NK-92 (cell line): ENCODE measurements around the gene NFKB2.

Experiments used
- DNase-seq: peaks from one replicate; lab custom pipeline; 2025; ENCODE audit not compliant: unreplicated experiment; lab: John Stamatoyannopoulos, UW

Gene NFKB2

DNA sequence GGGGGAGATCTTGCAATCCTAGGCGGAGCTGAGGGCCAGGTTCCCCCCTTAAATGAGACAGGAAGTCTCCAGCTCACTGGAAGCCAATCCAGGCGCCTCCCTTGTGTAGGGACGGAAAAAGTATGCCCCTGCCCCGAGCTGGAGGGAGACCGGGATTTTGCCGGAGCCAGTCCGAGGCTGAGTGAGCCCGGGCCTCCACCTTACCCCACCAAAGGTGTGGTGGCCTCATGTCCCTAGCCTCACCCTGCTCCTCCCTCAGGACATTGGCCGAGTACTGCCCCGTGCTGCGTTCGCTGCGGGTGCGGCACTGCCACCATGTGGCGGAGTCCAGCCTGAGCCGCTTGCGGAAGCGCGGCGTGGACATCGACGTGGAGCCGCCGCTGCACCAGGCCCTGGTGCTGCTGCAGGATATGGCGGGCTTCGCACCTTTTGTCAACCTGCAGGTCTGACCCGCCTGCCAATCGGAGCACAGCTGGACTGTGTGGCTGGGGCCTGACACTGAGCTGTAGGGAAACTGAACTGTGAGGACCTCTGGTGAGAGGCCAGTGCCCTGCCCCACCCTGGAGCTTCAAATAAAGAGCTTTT is 27.1 kb downstream of the NFKB2 start:
- no peak for DNase-seq

DNA sequence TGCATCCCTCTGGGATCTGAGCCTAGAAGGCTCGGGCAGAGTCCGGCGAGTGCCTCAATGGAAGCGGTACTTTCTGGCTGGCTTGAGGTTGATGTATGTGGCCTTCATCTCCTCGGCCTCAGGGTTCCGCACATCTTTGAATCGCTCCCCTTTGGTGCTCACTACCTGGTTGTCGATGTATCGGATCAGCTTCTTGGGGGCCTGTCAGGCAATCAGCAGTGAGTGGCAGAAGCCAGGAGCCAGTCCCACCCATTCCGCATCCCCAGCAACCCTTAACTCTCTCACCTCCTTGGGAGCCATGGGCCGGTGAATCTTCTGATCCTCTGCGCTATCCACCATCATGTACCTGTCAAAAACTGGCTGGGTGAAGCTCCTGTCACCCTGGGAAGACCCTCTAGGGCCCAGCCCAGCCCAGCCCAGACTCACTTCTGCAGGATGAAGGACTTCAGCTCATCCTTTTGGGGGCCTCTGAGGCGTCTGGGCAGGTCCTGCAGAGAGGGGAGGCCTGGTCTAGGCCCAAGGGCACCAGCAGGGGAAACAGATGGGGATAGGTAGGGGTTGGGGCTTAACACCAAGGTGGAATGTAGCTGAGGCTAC is 28.0 kb downstream of the NFKB2 start:
- no peak for DNase-seq

DNA sequence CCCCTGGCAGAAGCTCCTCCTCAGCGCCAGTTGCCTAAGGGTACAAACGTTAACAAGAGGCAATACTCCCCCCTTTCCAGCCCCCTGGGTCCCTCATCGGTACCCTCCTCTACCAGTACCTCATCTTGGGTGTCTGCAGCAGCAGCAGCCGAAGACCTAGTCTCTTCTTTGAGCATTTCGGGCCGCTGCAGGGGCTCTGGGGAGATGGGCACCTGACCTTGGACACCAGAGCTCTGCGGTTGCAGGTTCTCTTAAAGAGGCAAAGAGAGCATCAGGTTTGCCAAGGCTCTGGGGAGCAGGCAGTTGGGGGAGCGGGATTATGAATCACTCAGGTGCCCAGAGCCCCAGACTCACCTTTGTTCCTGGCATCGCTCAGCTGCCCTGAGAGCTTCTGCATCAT is 28.6 kb downstream of the NFKB2 start:
- DNase-seq = no peak

DNA sequence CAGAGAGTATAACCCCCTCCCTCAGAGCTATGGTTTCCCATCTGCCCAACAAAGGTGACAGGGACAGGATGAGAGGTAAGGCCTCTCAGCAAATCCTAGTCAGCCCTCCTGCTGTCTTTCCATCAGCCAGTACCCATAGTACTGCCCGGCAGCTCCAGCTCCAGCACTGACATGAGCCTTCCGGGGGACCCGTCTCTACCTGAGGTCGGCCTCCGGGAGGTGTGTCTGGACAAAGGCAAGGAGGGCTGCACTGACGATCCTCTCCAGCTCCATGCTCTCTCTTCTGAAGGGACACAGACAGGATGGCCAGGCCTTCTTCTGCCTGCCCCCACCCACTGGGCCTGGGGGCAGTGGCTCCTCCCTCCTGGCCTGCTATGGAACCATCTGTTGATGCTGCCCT is 29.4 kb downstream of the NFKB2 start:
- DNase-seq = no peak

DNA sequence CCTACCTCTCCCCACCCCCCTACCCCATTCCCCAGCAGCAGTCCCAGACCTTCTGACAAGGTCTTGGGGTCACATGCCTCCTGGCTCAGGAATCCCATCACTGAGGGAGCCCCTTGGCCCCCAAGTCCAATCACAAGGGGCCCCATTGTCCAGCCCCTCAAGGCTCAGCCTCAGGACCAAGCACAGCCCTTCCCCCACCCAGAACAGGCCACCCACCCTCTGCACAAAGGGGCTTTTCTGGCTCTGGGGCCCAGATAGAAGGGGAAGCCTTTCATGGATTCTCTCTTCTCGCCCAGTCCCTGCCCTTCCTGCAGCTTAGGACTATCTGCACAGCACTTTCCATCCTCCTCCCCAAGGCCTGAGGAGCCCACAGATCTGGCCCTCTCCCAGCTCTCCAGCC is 29.9 kb downstream of the NFKB2 start:
- no peak for DNase-seq

DNA sequence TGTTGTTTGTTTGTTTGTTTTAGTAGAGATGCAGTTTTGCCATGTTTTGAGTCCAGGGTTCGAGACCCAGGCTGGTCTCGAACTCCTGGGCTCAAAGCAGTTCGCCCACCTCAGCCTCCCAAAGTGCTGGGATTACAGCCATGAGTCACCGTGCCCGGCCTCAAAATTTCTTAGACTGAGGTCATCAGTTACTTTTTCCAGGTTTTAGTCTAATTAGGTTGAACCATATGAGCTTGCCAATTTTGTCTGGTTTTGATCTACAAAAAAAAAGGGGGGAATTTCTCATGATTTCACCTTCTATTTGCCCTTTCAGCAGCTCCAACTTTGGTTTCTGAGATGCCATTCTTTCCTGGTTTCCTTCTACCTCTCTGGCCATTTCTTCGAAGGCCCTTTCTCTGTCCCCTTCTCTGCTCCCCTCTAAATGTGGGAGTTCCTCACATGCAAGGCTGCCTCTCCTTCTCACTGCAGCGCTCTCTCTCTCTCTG is 31.3 kb downstream of the NFKB2 start:
- no peak for DNase-seq

DNA sequence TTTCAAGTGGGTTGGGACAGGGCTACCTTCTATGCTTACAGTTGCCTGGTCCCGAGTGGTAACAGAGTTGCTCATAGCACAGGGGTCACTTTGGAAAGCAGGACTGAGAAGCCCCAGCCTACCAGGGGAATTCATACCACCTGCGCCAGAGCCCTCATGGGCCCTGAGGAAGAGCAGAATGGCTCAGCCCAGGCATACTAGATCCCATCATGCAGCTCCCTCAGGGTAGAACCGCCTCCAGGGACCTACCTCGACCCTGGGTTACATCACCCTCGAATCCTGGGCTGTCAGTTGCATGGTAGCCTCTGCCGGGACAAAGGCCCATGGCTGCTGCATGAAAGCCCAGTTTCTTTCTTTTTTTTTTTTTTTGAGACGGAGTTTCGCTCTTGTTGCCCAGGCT is 34.0 kb downstream of the NFKB2 start:
- no peak for DNase-seq

DNA sequence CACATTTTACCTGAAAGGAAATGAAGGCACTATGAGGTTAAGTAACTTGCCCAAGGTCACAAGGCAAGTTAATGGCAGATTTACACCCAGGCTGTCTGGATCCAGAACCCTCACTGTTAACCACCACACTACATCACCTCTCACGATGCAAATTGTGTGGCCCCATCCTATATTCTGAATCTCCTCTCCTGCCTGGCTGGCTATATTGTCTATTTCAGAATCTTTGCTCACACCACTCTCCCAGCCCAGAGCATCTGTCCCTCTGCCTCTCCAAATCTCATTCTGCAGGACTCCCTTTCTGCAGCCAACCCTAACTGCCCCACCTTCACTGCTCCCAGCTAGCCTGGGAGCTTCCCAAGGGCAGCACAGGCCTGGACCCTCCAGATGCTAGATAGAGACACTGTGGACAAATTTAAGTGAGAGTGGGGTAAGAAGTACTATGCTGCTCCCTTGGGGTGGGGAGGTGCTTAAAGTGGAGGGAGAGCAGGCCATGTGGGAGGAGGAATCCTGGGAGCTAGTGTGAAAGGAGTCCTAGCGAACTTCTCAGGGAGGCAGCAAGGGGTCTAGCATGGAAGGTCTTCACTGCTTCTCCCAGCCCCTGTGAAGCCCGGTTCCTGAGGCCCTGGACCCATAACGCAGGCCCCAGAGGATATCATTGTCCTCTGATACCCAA is 36.1 kb downstream of the NFKB2 start:
- DNase-seq = no peak

DNA sequence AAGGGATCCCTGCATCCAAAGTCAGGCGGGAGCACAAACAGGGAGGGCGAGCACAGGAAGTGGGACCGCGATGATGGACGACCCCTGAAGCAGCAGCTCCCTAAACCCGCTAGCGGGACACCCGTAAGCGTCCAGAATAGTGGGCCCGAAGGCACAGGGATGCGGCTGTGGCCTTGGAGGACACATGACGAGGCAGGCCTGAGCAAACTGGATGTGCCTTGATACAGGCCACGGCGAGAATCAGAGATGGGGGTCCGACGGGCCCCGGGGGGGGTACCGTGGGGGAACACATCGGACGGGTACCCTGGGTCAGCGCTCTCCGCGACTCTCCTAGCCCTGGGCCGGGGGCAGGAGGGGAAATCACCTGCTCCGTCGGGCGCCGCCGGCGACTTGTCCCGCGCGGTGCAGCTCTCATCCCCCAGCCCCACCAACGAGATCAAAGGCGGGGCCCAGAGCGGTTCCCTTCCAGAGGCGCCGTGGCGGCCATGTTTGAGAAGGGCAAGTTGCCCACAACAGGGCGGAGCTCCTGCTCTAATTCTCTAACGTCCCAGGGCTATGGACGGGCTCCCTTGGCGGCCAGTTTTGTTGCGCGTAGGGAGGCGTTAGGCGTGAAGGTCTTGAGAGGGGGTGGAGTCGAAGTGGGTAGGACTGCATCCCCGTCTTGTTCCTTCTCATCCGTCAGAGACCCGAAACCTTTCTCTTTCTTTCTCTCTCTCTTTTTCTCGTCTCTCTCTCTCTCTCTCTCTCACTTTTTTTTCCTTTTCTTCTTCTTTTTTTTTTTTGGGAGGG is 36.9 kb downstream of the NFKB2 start, which contains the start of gene CUEDC2:
Gene CUEDC2 (minus strand): TSS at position 413 of the 789 bp plus-strand sequence. CDS start 7,386 bp downstream, outside the sequence.
- peak; percentile 50 for DNase-seq

DNA sequence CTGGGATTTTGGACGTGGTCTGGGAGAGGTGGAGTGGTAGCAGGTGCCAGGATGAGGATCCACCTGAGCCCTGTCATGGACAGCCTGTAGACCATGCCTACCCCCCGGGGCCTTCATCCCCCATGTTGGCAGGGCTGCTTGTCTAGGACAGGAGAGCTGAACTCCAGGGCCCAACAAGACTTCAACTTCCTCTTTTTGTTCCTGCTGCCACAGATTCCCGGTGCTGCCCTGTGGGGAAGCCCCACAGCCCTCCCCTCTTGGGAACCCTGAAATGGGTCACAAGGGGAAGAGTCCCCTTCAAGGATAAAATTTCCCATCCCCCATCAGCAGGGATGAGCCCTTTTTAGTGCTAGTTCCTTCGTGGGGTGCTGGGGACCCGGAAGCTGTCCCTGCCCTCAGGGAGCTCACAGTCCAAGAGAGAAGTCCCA is 38.1 kb downstream of the NFKB2 start:
- no peak for DNase-seq

DNA sequence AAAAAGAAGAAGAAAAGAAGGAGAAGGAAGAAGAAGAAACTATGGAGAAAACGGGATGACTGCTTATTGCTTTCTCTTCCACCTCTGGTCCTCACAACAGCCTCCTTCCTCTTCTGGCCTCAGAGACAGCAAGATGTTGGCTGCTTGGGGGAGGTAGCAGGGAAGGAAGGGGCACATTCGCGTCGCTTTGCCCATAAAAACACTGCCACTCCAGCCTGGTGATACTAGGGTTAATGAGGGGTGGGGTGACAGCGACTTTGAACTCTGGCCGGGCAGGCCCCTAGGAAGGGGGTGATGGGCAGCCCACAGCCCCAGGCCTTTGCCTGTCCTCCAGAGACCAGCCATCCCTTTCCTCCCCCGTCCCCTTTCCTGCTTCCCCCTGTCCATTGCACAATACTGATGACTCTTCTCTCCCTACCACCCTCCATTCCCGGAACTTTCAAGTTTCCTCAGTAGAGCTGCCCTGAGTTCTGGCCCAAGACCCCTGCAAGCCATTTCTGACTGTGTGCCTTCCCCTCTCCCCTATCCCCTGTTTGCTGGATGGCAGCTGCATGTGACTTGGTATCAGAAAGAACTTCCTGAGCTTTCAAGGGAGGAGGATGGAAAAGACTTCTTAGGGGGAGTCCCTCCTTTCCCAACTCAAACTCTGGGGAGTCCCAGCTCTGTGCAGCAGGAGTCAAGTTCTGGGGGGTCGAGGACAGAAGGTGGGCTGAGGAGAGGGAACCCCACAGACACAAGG is 39.1 kb downstream of the NFKB2 start:
- DNase-seq = no peak

DNA sequence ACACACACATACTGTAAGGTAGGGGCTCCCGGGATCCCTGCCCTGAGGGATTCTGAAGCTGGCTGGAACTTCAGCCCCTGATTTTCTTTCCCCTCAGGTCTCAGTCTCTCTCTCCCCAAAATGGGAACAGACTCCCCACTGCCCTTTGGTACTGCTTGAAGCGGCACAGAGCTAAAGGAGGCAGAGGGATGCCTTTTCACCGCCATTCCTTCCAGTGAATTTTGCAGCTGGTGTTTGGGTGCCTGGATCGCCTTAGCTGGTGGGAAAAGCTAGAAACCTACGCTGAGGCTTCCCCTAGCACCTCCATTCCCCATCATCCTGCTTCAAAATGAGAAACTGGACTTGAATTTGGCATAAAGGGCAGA is 39.6 kb downstream of the NFKB2 start:
- DNase-seq = no peak

DNA sequence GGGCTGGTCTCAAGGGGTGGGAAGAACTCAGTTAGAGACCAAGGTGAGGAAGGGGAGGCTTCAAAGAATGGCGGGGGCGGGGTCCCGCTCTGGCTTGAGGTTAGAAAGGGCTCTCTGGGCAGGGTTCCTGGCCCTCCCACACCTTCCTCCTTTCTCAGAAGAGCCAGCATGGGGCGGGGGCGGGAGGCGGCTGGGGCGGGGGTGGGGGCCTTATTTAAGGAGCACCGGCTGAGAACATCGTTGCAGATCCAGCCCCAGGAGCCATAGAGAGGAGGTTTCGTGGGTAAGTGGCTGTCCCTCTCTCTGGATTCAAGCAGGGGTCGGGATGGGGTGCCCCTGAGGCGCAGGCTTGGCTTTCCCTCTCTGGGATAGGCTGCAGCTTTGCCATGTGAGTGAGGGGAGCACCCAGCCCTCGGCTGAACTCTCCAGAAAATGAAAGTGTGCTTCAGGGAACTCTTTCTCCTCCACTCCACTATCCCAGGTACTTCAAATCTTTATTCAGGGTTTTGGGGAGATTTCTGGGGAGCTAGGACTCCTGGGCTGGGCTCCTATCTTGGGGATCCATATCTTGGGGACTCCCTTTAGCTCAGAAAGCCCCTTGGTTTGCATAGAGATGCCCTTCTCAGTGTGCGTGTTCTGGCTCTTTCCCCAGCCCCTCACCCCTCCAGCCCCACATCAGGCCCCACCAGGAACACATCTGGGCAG is 40.2 kb downstream of the NFKB2 start:
- no peak for DNase-seq

DNA sequence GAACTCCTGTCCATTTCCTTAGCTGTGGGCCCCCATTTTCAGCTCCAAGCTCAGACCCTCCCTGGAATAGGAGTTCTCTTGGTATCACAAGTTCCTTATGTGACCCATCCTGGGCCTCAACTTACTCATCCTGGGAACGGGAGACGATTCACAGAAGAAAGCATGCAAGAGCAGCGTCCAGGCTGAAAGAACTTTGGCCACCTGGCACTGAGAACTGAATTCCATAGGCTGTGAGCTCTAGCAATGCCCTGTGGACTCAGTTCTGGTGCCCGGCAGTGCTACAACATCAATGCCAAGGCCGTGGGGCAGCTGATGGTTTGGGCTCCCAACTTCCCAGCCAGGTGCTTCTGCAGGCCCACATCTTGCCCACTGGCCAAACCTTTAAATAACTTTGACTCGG is 40.8 kb downstream of the NFKB2 start:
- DNase-seq = no peak

DNA sequence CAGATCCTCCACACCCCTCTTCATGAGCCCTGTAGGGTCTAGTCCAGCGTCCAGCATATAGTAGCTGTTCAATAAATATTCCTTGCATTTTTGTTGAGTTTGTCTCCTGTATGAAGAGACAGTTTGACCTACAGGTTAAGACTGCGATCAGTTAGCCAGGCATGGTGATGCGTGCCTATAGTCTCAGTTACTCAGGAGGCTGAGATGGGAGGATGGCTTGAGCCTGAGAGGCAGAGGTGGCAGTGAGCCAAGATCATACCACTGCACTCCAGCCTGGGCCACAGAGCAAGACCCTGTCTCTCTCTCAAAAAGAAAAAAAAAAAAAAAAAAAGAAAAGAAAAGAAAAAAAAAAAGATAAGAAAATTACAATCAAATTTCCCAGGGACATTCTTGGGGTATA is 42.0 kb downstream of the NFKB2 start:
- no peak for DNase-seq

DNA sequence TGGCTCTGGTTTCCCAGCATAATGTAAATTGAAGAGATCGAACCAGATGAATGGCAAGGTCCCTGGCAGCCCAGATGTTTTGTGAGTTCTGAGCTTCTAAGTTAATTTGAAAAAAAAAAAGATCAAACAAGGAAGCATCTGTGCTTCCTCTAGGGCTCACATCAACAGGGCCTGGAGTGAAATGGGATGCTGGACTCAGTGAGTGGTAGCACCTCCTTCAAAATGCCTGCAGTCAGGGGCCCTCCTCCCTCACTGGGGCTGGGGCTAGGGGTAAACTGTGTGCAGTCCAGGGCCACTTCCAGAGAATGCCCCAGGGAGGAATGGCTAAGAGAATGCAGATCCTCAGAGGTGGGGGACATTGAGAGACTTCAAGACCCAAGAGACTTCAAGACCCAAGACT is 42.9 kb downstream of the NFKB2 start:
- no peak for DNase-seq

DNA sequence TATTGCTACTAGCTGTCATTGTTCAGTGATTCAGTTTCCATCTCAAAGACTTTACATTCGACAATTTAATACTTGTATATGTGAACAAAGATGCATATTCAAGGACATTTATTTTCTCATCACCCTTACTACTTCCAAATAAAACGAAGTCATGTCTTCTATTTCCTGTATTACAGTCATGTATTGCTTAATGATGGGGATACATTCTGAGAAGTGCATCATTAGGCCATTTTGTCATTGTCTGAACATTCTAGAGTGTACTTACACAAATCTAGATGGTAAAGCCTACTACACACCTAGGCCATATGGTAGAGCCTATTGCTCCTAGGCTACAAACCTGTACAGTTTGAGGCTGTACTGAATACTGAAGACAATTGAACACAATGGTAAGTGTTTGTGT is 49.3 kb downstream of the NFKB2 start:
- no peak for DNase-seq

DNA sequence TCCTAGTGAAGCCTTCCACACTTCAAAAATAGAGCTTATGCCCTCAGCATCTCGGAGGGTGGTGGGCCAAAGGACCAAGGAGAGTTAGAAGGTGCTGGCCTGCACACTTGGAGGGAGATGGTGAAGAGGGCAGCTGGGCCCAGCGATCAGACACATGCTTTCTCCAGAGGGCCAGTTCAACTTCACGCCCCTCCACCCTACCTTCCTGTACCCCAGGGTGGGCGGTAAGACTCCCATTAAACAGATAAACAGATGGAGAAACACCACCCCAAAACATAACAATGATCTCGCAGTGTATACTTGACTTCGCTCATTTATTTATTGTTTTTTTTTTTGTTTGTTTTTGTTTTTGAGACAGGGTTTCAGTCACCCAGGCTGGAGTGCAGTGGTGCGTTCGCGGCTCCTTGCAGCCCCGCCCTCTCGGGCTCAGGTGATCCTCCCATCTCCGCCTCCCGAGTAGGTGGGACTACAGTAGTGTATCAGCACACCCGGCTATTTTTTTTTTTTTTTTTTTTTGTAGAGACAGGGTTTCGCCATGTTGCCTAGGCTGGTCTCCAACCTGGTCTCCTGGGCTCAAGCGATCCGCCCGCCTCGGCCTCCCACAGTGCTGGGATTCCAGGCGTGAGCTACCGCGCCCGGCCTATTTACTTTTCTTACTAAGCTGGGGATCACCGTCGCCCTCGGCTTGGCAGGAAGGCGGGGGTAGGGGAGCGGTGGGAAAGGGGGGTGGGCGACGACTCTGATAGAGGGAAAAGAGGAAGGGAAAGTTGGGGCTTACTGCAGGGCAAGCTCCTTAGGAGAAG is 54.0 kb downstream of the NFKB2 start:
- DNase-seq = peak; percentile 17

DNA sequence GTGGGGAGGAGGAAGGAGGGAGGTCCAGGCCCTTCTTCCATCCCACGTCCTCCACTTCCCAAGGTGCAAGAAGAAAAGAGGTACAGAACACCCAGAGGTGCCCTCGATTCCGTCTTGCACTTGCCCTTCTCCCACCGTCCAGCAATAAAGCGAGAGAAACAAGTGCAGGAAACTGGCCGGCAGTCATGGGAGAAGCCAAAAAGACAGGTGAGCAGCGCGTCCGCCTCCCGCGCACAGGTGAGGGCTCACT is 54.5 kb downstream of the NFKB2 start:
- no peak for DNase-seq
